ENCODE measurements around the gene VAC14. TPM values are rescaled to one million over a fixed set of nuclear protein-coding genes. Genes with fewer than 3 reads are reported as not detected.

VAC14 gene
- total RNA-seq, 1 experiment from 2014 or later = 35.3 TPM

GRCh38 chr16:70730944-70731343 lies 70.0 kb downstream of the VAC14 start:
- H3K36me3 ChIP-seq (ENCODE audit: control insufficient read depth in 1 of 2, insufficient read depth in 2 of 2, low read length in 2 of 2) = peaks cover 0 to 3% of the 10 kb centered on the region in 2 experiments; a peak in 1 of 4 replicates
- DNase-seq (ENCODE audit: low read depth, low spot score) = no peak
- no TSS peak for BruUV-seq (replicated peaks)
- ChIA-PET RAD21 (ENCODE audit: low non-redundant PET in 1 of 2, low total read pairs in 2 of 2, uncharacterized antibody in 2 of 2, unreplicated experiment in 2 of 2) (no interaction called here), CTCF (no interaction called here), POLR2A (no interaction called here)
- no peaks in the 10 kb centered on the region for H3K79me2 ChIP-seq (ENCODE audit: insufficient read depth, low read length)
- no peaks in the 10 kb centered on the region for H3K9me3 ChIP-seq (ENCODE audit: control insufficient read depth in 1 of 2, insufficient read depth in 1 of 2, low read depth in 1 of 2, low read length in 2 of 2)
- ATAC-seq = no peak
- intact Hi-C loops (cut with micrococcal nuclease) = no loop called here
- no peak overlapping the region for H3K4me2 ChIP-seq (ENCODE audit: low read length)
- H4K20me1 ChIP-seq (ENCODE audit: insufficient read depth) = no peaks in the 10 kb centered on the region
- H3K9me2 ChIP-seq (ENCODE audit: insufficient read depth) = no peaks in the 10 kb centered on the region
- H3K4me3 ChIP-seq (replicated peaks in 1 of 2; ENCODE audit: low read depth in 1 of 2, low read length in 2 of 2) = no peak overlapping the region
- no peaks in the 10 kb centered on the region for H3K4me1 ChIP-seq (ENCODE audit: control insufficient read depth in 1 of 2, insufficient read depth in 2 of 2, low read length in 2 of 2)
- H3K27me3 ChIP-seq (ENCODE audit: insufficient read depth, low read length) = no peaks in the 10 kb centered on the region
- no peak for TF ChIP-seq SRF (IDR thresholded peaks at IDR 0.05; ENCODE audit: low read depth)
- TF ChIP-seq, protein P1, sequence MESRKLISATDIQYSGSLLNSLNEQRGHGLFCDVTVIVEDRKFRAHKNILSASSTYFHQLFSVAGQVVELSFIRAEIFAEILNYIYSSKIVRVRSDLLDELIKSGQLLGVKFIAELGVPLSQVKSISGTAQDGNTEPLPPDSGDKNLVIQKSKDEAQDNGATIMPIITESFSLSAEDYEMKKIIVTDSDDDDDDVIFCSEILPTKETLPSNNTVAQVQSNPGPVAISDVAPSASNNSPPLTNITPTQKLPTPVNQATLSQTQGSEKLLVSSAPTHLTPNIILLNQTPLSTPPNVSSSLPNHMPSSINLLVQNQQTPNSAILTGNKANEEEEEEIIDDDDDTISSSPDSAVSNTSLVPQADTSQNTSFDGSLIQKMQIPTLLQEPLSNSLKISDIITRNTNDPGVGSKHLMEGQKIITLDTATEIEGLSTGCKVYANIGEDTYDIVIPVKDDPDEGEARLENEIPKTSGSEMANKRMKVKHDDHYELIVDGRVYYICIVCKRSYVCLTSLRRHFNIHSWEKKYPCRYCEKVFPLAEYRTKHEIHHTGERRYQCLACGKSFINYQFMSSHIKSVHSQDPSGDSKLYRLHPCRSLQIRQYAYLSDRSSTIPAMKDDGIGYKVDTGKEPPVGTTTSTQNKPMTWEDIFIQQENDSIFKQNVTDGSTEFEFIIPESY (IDR thresholded peaks at IDR 0.05; ENCODE audit: extremely low read depth, insufficient replicate concordance, low read length) = no peak
- H2AFZ ChIP-seq (ENCODE audit: low read depth, low read length, poor library complexity, severe bottlenecking) = no peak overlapping the region
- H3K9ac ChIP-seq (ENCODE audit: low read length) = no peak overlapping the region
- H3K27ac ChIP-seq (ENCODE audit: low read depth, low read length) = no peak overlapping the region

DNA sequence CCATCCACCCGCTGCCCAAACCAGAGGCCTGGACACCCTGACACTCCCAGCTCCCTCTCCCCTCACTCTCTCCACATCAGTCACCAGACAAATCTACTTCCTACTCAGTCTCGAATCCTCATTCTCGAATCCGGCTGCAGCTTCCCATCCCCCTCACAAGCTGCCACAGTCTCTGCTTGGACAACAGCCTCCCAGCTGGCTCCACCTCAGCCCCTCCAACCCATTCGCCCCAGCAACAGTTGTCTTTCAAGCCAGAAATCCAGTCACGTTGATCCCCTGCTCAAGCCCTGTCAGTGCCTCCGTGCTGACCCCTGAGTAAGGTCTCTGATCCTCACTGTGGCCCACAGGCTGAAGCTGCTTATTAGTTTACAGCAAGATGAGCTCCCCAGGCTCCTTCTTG lies 70.9 kb downstream of the VAC14 start:
- H4K20me1 ChIP-seq (ENCODE audit: insufficient read depth) = no peaks in the 10 kb centered on the region

More for the DNA sequence above, 70.9 kb downstream of the VAC14 start:
- Histone ChIP-seq H3K9me3 (ENCODE audit: control insufficient read depth in 1 of 2, insufficient read depth in 1 of 2, low read depth in 1 of 2, low read length in 2 of 2) (no peaks in the 10 kb centered on the region), H3K27ac (ENCODE audit: low read depth, low read length) (no peak overlapping the region), H3K4me3 (replicated peaks in 1 of 2; ENCODE audit: low read depth in 1 of 2, low read length in 2 of 2) (no peak overlapping the region), H2AFZ (ENCODE audit: low read depth, low read length, poor library complexity, severe bottlenecking) (no peak overlapping the region), H3K4me2 (ENCODE audit: low read length) (no peak overlapping the region), H3K4me1 (ENCODE audit: control insufficient read depth in 1 of 2, insufficient read depth in 2 of 2, low read length in 2 of 2) (no peaks in the 10 kb centered on the region), H3K36me3 (ENCODE audit: control insufficient read depth in 1 of 2, insufficient read depth in 2 of 2, low read length in 2 of 2) (peaks cover 0 to 3% of the 10 kb centered on the region in 2 experiments; a peak in 1 of 4 replicates), H3K9me2 (ENCODE audit: insufficient read depth) (no peaks in the 10 kb centered on the region), H3K79me2 (ENCODE audit: insufficient read depth, low read length) (no peaks in the 10 kb centered on the region), H3K27me3 (ENCODE audit: insufficient read depth, low read length) (no peaks in the 10 kb centered on the region), H3K9ac (ENCODE audit: low read length) (no peak overlapping the region)
- BruUV-seq (replicated peaks) = no TSS peak
- ChIA-PET CTCF (no interaction called here), POLR2A (no interaction called here), RAD21 (ENCODE audit: low non-redundant PET in 1 of 2, low total read pairs in 2 of 2, uncharacterized antibody in 2 of 2, unreplicated experiment in 2 of 2) (no interaction called here)
- DNase-seq (ENCODE audit: low read depth, low spot score) (no peak), ATAC-seq (no peak)
- intact Hi-C loops (cut with micrococcal nuclease) = no loop called here
- no peak for TF ChIP-seq TCF7L2 (IDR thresholded peaks at IDR 0.05; ENCODE audit: borderline replicate concordance, extremely low read depth, insufficient read depth, insufficient read length)
- TF ChIP-seq, protein P2, sequence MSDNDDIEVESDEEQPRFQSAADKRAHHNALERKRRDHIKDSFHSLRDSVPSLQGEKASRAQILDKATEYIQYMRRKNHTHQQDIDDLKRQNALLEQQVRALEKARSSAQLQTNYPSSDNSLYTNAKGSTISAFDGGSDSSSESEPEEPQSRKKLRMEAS (IDR thresholded peaks at IDR 0.05) = no peak
- no peak for TF ChIP-seq CTCF (IDR thresholded peaks at IDR 0.05 in 2 of 3, conservative IDR thresholded peaks at IDR 0.05 in 1 of 3; ENCODE audit: borderline replicate concordance in 1 of 3, insufficient read depth in 1 of 3, low read depth in 2 of 3, low read length in 2 of 3)
- no peak for TF ChIP-seq FOSL1 (IDR thresholded peaks at IDR 0.05; ENCODE audit: low read depth)
- TF ChIP-seq SRF (IDR thresholded peaks at IDR 0.05; ENCODE audit: low read depth) = no peak
- no peak for TF ChIP-seq CEBPB (IDR thresholded peaks at IDR 0.05; ENCODE audit: low read depth)
- TF ChIP-seq ELF1 (IDR thresholded peaks at IDR 0.05; ENCODE audit: borderline replicate concordance, low read depth) = no peak
- TF ChIP-seq ZNF274 (IDR thresholded peaks at IDR 0.05; ENCODE audit: low read depth, low read length) = no peak
- no peak for TF ChIP-seq ATF3 (IDR thresholded peaks at IDR 0.05)
- no peak for TF ChIP-seq EGR1 (IDR thresholded peaks at IDR 0.05; ENCODE audit: low read depth)
- no peak for TF ChIP-seq POLR2A (IDR thresholded peaks at IDR 0.05; ENCODE audit: borderline replicate concordance, extremely low read depth, insufficient read depth, insufficient read length)
- TF ChIP-seq YY1 (IDR thresholded peaks at IDR 0.05; ENCODE audit: extremely low read depth, insufficient replicate concordance, low read depth, low read length) = no peak
- no peak for TF ChIP-seq ZFX (IDR thresholded peaks at IDR 0.05)
- TF ChIP-seq SIN3A (IDR thresholded peaks at IDR 0.05; ENCODE audit: low read depth) = no peak
- no peak for TF ChIP-seq EZH2phosphoT487 (IDR thresholded peaks at IDR 0.05; ENCODE audit: borderline replicate concordance)
- TF ChIP-seq EZH2 (IDR thresholded peaks at IDR 0.05) = no peak
- no peak for TF ChIP-seq POLR2AphosphoS5 (IDR thresholded peaks at IDR 0.05; ENCODE audit: low read depth, low read length)
